HEK293 (cell line): ENCODE measurements around the gene ABCA7.

Experiments
- ZNF335 ChIP-seq: fragments of 450-650 bp; formaldehyde crosslinking; conservative IDR thresholded peaks from 2 replicates; pipeline ENCODE4 v1.5.1; 2016; ENCODE audit warnings: missing biosample characterization, missing genetic modification characterization
- TF ChIP-seq, protein P1 (sequence below): fragments of 450-650 bp; formaldehyde crosslinking; IDR thresholded peaks from 2 replicates; pipeline ENCODE4 v1.5.1; 2016; ENCODE audit warnings: missing biosample characterization, missing genetic modification characterization
- TF ChIP-seq, protein P2 (sequence below): fragments of 450-650 bp; formaldehyde crosslinking; IDR thresholded peaks from 2 replicates; pipeline ENCODE4 v1.5.1; 2016; ENCODE audit warnings: missing biosample characterization, missing genetic modification characterization

DNA sequence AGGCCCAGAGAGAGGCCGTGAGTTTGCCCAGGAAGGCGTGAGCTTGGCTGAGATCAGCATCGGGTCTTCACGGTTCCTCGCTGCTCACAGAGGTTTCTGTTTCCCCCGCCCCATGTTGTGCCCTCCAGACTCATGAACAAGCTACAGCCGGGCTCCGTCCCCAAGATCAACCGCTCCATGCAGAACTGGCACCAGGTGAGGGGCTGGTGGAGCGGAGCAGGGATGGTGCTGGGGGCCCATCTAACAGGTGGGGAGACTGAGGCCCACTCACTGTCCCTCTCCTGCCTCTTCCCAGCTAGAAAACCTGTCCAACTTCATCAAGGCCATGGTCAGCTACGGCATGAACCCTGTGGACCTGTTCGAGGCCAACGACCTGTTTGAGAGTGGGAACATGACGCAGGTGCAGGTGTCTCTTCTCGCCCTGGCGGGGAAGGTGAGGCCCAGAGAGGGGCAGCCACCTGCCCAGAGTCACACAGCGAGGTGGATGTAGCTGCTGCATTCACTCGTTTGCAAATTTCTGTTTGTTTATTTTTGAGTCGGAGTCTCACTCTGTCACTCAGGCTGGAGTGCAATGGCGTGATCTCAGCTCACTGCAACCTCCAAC is 7.5 kb upstream of the ABCA7 start:
- TF ChIP-seq ZNF335 (tag by site-specific recombination): no peak
- TF ChIP-seq, protein P1, sequence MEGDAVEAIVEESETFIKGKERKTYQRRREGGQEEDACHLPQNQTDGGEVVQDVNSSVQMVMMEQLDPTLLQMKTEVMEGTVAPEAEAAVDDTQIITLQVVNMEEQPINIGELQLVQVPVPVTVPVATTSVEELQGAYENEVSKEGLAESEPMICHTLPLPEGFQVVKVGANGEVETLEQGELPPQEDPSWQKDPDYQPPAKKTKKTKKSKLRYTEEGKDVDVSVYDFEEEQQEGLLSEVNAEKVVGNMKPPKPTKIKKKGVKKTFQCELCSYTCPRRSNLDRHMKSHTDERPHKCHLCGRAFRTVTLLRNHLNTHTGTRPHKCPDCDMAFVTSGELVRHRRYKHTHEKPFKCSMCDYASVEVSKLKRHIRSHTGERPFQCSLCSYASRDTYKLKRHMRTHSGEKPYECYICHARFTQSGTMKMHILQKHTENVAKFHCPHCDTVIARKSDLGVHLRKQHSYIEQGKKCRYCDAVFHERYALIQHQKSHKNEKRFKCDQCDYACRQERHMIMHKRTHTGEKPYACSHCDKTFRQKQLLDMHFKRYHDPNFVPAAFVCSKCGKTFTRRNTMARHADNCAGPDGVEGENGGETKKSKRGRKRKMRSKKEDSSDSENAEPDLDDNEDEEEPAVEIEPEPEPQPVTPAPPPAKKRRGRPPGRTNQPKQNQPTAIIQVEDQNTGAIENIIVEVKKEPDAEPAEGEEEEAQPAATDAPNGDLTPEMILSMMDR (tag by site-specific recombination): no peak
- TF ChIP-seq, protein P2, sequence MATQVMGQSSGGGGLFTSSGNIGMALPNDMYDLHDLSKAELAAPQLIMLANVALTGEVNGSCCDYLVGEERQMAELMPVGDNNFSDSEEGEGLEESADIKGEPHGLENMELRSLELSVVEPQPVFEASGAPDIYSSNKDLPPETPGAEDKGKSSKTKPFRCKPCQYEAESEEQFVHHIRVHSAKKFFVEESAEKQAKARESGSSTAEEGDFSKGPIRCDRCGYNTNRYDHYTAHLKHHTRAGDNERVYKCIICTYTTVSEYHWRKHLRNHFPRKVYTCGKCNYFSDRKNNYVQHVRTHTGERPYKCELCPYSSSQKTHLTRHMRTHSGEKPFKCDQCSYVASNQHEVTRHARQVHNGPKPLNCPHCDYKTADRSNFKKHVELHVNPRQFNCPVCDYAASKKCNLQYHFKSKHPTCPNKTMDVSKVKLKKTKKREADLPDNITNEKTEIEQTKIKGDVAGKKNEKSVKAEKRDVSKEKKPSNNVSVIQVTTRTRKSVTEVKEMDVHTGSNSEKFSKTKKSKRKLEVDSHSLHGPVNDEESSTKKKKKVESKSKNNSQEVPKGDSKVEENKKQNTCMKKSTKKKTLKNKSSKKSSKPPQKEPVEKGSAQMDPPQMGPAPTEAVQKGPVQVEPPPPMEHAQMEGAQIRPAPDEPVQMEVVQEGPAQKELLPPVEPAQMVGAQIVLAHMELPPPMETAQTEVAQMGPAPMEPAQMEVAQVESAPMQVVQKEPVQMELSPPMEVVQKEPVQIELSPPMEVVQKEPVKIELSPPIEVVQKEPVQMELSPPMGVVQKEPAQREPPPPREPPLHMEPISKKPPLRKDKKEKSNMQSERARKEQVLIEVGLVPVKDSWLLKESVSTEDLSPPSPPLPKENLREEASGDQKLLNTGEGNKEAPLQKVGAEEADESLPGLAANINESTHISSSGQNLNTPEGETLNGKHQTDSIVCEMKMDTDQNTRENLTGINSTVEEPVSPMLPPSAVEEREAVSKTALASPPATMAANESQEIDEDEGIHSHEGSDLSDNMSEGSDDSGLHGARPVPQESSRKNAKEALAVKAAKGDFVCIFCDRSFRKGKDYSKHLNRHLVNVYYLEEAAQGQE (tag by site-specific recombination): no peak
